IPS-20b (cell line): ENCODE data around the gene PARD3.

Experiments used
- H3K27ac ChIP-seq: one replicate; pipeline ENCODE4 v1.5.1; 2013; ENCODE audit warnings: low read length
- H3K27me3 ChIP-seq: 2 replicates; pipeline ENCODE4 v1.6.1; 2013; ENCODE audit warnings: mild to moderate bottlenecking, low read length, inconsistent platforms; ENCODE audit not compliant: insufficient read depth
- H3K36me3 ChIP-seq: 2 replicates; pipeline ENCODE4 v1.6.1; 2013; ENCODE audit warnings: low read depth, mild to moderate bottlenecking, inconsistent platforms, low read length, moderate library complexity; ENCODE audit not compliant: insufficient read depth
- H3K4me1 ChIP-seq: 2 replicates; pipeline ENCODE4 v1.6.1; 2013; ENCODE audit warnings: mild to moderate bottlenecking, control low read depth, inconsistent platforms, low read length, moderate library complexity; ENCODE audit not compliant: insufficient read depth
- H3K4me3 ChIP-seq: 2 replicates; pipeline ENCODE4 v1.5.1; 2013; ENCODE audit warnings: mild to moderate bottlenecking, low read length, inconsistent platforms
- H3K9ac ChIP-seq: 2 replicates; pipeline ENCODE4 v1.6.1; 2013; ENCODE audit warnings: low read depth, mild to moderate bottlenecking, inconsistent platforms, low read length, moderate library complexity
- H3K9me3 ChIP-seq: 2 replicates; pipeline ENCODE4 v1.6.1; 2013; ENCODE audit warnings: mild to moderate bottlenecking, low read depth, low read length, inconsistent platforms; ENCODE audit not compliant: insufficient read depth

The PARD3 gene

DNA sequence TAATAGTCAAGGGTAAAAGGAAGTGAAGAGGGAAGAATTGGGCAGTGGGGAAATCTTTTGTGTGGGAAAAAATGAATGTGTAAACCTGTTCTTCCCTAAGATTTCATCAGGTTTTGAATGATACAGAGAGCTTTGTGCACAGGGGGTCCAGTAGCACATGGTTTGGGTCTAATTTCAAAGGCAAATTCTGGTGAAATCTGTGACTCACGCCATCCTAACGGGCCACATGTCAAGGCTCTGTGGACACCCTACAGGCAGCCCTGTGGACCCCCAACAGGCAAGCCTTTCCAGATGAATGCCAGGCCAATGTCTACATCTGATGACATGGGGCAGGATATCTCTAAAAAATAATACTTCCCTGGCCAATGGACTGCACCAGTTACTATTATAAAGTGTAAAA lies 309.8 kb downstream of the PARD3 start:
- Histone ChIP-seq H3K9ac (no peak overlapping the region), H3K27ac (no peak overlapping the region), H3K4me3 (no peak overlapping the region), H3K4me1 (peaks cover 32% of the 10 kb centered on the region), H3K27me3 (no peaks in the 10 kb centered on the region), H3K36me3 (no peaks in the 10 kb centered on the region), H3K9me3 (no peaks in the 10 kb centered on the region)

- no peak overlapping the region for H3K4me3 ChIP-seq
- H3K27me3 ChIP-seq = no peaks in the 10 kb centered on the region
- H3K27ac ChIP-seq = no peak overlapping the region
- peaks cover 32% of the 10 kb centered on the region for H3K4me1 ChIP-seq
- no peaks in the 10 kb centered on the region for H3K36me3 ChIP-seq
- H3K9ac ChIP-seq = no peak overlapping the region
- H3K9me3 ChIP-seq = no peaks in the 10 kb centered on the region
These were observed 310.6 kb downstream of the PARD3 start for GRCh38 chr10:34504534-34504933.

GRCh38 chr10:34503704-34504103 lies 311.4 kb downstream of the PARD3 start:
- Histone ChIP-seq H3K4me3 (no peak overlapping the region), H3K36me3 (no peaks in the 10 kb centered on the region), H3K27me3 (no peaks in the 10 kb centered on the region), H3K4me1 (peaks cover 32% of the 10 kb centered on the region), H3K27ac (no peak overlapping the region), H3K9me3 (no peaks in the 10 kb centered on the region), H3K9ac (no peak overlapping the region)

GRCh38 chr10:34499612-34500279 lies 315.4 kb downstream of the PARD3 start:
- Histone ChIP-seq H3K4me1 (peaks cover 7% of the 10 kb centered on the region; the same call in 1 of the 2 replicates), H3K27me3 (no peaks in the 10 kb centered on the region), H3K9me3 (no peaks in the 10 kb centered on the region), H3K9ac (no peak overlapping the region), H3K27ac (no peak overlapping the region), H3K4me3 (no peak overlapping the region), H3K36me3 (no peaks in the 10 kb centered on the region)

DNA sequence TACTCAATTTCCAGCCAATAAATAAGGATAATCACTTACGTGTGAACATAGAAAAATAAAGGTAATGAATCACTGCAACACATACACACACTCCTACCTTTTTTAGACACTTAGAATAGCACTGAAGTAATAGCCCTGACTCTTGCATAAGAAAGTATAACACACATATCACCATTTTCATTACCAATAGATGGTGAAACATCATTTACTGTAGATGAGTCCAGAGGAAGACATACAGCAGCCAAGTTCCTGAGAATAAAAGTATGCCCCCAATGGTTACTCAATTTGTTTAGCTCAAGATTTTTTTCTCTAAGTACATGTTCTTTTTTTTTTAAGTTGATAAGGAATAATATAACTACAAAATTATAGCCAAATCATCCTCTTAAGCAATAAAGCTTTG lies 316.3 kb downstream of the PARD3 start:
- Histone ChIP-seq H3K4me1 (peaks cover 7% of the 10 kb centered on the region; the same call in 1 of the 2 replicates), H3K27me3 (no peaks in the 10 kb centered on the region), H3K9ac (no peak overlapping the region), H3K9me3 (no peaks in the 10 kb centered on the region), H3K4me3 (no peak overlapping the region), H3K36me3 (no peaks in the 10 kb centered on the region), H3K27ac (no peak overlapping the region)

- H3K4me1 ChIP-seq = peaks cover 9% of the 10 kb centered on the region; the same call in 1 of the 2 replicates
- H3K9ac ChIP-seq = no peak overlapping the region
- no peak overlapping the region for H3K4me3 ChIP-seq
- no peaks in the 10 kb centered on the region for H3K27me3 ChIP-seq
- no peak overlapping the region for H3K27ac ChIP-seq
- no peaks in the 10 kb centered on the region for H3K9me3 ChIP-seq
- no peaks in the 10 kb centered on the region for H3K36me3 ChIP-seq
These were observed 319.2 kb downstream of the PARD3 start for GRCh38 chr10:34495938-34496337.

DNA sequence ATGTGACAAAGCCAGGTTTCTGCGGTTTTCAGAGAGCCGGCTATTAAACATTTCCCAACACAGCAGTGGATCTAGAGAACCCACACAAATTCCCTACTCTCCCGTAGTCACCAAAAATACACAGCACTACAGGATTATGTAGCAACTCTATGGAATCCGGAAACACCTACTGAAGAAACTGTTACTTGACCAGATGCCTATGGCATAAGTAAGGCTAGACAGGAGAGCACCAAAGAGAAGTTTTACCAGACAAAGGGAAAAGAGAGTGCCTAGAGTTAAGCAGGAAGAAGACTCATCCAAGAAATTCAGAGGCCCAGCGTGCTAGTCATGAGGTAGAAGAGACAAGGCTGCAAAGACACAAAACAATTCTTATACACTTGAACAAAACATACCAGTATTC lies 321.1 kb downstream of the PARD3 start:
- no peaks in the 10 kb centered on the region for H3K9me3 ChIP-seq
- H3K36me3 ChIP-seq = no peaks in the 10 kb centered on the region
- H3K4me1 ChIP-seq = peaks cover 9% of the 10 kb centered on the region; the same call in 1 of the 2 replicates
- H3K27me3 ChIP-seq = no peaks in the 10 kb centered on the region
- no peak overlapping the region for H3K9ac ChIP-seq
- H3K27ac ChIP-seq = no peak overlapping the region
- H3K4me3 ChIP-seq = no peak overlapping the region

DNA sequence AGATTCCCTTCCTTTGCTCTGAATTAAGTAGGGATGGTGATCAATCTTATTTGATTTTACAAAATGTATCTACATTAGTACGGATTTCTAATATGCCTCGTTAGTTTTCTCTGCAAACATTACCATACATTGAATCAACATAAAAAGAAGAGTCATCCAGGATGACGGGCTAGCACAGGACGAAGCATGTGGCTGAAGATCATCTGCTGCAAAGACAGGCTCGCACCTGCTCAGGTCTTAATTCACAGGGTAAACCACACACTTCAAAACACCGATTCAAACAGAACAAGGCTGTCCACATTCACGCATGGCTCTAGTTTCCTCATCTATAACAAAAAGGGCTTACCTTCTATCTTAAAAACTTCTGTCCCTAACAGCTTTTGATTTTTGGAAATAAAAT lies 323.0 kb downstream of the PARD3 start:
- Histone ChIP-seq H3K27ac (no peak overlapping the region), H3K27me3 (no peaks in the 10 kb centered on the region), H3K9me3 (no peaks in the 10 kb centered on the region), H3K36me3 (no peaks in the 10 kb centered on the region), H3K4me3 (no peak overlapping the region), H3K4me1 (peaks cover 9% of the 10 kb centered on the region; the same call in 1 of the 2 replicates), H3K9ac (no peak overlapping the region)

GRCh38 chr10:34491678-34492077 lies 323.4 kb downstream of the PARD3 start:
- peaks cover 9% of the 10 kb centered on the region; the same call in 1 of the 2 replicates for H3K4me1 ChIP-seq
- H3K27me3 ChIP-seq = no peaks in the 10 kb centered on the region
- no peaks in the 10 kb centered on the region for H3K36me3 ChIP-seq
- no peak overlapping the region for H3K9ac ChIP-seq
- no peaks in the 10 kb centered on the region for H3K9me3 ChIP-seq
- H3K4me3 ChIP-seq = no peak overlapping the region
- H3K27ac ChIP-seq = no peak overlapping the region

DNA sequence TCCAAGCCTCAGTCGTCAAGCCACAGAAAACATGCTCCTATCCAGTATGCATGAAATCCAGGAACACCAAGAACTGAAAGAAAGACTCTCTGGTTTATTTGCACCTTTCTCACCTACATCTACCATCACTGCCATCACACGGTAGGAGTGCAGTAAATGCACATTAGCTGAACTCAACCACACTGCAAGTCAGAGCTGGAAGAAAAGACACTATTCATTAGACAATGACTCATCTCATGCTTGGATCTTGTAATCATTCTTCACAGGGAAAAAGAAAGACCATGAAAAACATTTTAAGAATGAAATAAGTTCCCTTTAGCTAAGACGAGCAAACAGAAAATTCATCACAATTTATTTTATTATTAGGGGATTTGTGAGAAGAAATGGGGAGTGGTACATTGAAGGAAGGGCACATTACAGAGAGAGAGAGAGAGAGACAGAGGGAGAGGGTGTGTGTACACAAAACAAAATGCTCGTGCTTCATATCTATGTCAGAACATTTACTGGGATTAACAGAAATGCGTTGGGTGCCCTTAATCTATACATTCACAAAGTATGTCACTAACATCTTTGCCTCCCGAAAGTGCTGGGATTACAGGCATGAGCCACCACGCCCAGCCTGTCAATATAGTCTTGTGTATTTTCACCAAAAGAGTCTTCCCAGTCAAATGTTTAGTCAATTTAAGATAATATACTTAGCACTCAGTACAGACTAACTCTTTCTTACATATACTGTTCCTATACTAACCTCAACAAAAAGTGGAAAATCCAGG lies 324.9 kb downstream of the PARD3 start:
- Histone ChIP-seq H3K4me3 (no peak overlapping the region), H3K9ac (no peak overlapping the region), H3K36me3 (no peaks in the 10 kb centered on the region), H3K9me3 (no peaks in the 10 kb centered on the region), H3K4me1 (peaks cover 16% of the 10 kb centered on the region; the same call in 1 of the 2 replicates), H3K27ac (no peak overlapping the region), H3K27me3 (no peaks in the 10 kb centered on the region)

GRCh38 chr10:34489411-34489810 lies 325.7 kb downstream of the PARD3 start:
- H3K27me3 ChIP-seq = no peaks in the 10 kb centered on the region
- H3K9me3 ChIP-seq = no peaks in the 10 kb centered on the region
- H3K27ac ChIP-seq = no peak overlapping the region
- no peaks in the 10 kb centered on the region for H3K36me3 ChIP-seq
- no peak overlapping the region for H3K4me3 ChIP-seq
- peaks cover 16% of the 10 kb centered on the region; the same call in 1 of the 2 replicates for H3K4me1 ChIP-seq
- H3K9ac ChIP-seq = no peak overlapping the region
